HUES64 (cell line): ENCODE data around the gene ELFN2.

Experiments used
- H3K27ac ChIP-seq: 2 replicates; pipeline ENCODE4 v1.7.0; 2013; ENCODE audit warnings: low read depth, low read length, inconsistent platforms
- H3K27me3 ChIP-seq: 2 replicates; pipeline ENCODE4 v1.6.1; 2013; ENCODE audit warnings: mild to moderate bottlenecking, low read length; ENCODE audit not compliant: insufficient read depth
- H3K36me3 ChIP-seq: 2 replicates; pipeline ENCODE4 v1.6.1; 2013; ENCODE audit warnings: mild to moderate bottlenecking, low read length; ENCODE audit not compliant: insufficient read depth
- H3K4me1 ChIP-seq: 2 replicates; pipeline ENCODE4 v1.6.1; 2013; ENCODE audit warnings: mild to moderate bottlenecking, low read length, moderate library complexity; ENCODE audit not compliant: insufficient read depth
- H3K4me3 ChIP-seq: 2 replicates; pipeline ENCODE4 v1.5.1; 2013; ENCODE audit warnings: mild to moderate bottlenecking, low read length, moderate library complexity
- H3K9ac ChIP-seq: 2 replicates; pipeline ENCODE4 v1.6.1; 2013; ENCODE audit warnings: mild to moderate bottlenecking, low read depth, low read length
- H3K9me3 ChIP-seq: 2 replicates; pipeline ENCODE4 v1.6.1; 2013; ENCODE audit warnings: low read depth, low read length; ENCODE audit not compliant: insufficient read depth
- WGBS: fragments of 150-250, 120-280 bp; methylation state at CpG from one replicate; pipeline ENCODE4 v1.1.7; 2013; ENCODE audit warnings: missing lambda C conversion rate; 5-methylcytosine and 5-hydroxymethylcytosine counted together

Gene ELFN2

GRCh38 chr22:37378642-37379058 lies 48.6 kb downstream of the ELFN2 start:
- WGBS = 73% methylated on average over 13 of the region's 14 CpGs
- no peaks in the 10 kb centered on the region for H3K4me1 ChIP-seq
- H3K27ac ChIP-seq = no peak overlapping the region
- no peaks in the 10 kb centered on the region for H3K36me3 ChIP-seq
- no peak overlapping the region for H3K9ac ChIP-seq
- no peaks in the 10 kb centered on the region for H3K27me3 ChIP-seq
- H3K9me3 ChIP-seq = no peaks in the 10 kb centered on the region
- no peak overlapping the region for H3K4me3 ChIP-seq

GRCh38 chr22:37377927-37378326 lies 49.4 kb downstream of the ELFN2 start:
- no peak overlapping the region for H3K9ac ChIP-seq
- H3K27ac ChIP-seq = no peak overlapping the region
- 89% methylated on average over 14 of the region's 14 CpGs for WGBS
- H3K4me1 ChIP-seq = no peaks in the 10 kb centered on the region
- H3K9me3 ChIP-seq = no peaks in the 10 kb centered on the region
- no peaks in the 10 kb centered on the region for H3K36me3 ChIP-seq
- H3K27me3 ChIP-seq = no peaks in the 10 kb centered on the region
- H3K4me3 ChIP-seq = no peak overlapping the region

GRCh38 chr22:37377138-37377537 lies 50.1 kb downstream of the ELFN2 start:
- Histone ChIP-seq H3K36me3 (no peaks in the 10 kb centered on the region), H3K9ac (no peak overlapping the region), H3K4me1 (no peaks in the 10 kb centered on the region), H3K27ac (no peak overlapping the region), H3K27me3 (no peaks in the 10 kb centered on the region), H3K9me3 (no peaks in the 10 kb centered on the region), H3K4me3 (no peak overlapping the region)
- 85% methylated on average over 2 of the region's 3 CpGs for WGBS

- Histone ChIP-seq H3K9me3 (no peaks in the 10 kb centered on the region), H3K4me1 (no peaks in the 10 kb centered on the region), H3K27me3 (no peaks in the 10 kb centered on the region), H3K36me3 (no peaks in the 10 kb centered on the region), H3K27ac (no peak overlapping the region), H3K9ac (no peak overlapping the region), H3K4me3 (no peak overlapping the region)
- WGBS = 89% methylated on average over 3 of the region's 3 CpGs
Measured at GRCh38 chr22:37376643-37377042, 50.6 kb downstream of the ELFN2 start.

GRCh38 chr22:37375801-37376200 lies 51.5 kb downstream of the ELFN2 start:
- H3K27me3 ChIP-seq = no peaks in the 10 kb centered on the region
- H3K27ac ChIP-seq = no peak overlapping the region
- 89% methylated on average over 8 of the region's 8 CpGs for WGBS
- no peaks in the 10 kb centered on the region for H3K4me1 ChIP-seq
- H3K9me3 ChIP-seq = no peaks in the 10 kb centered on the region
- no peak overlapping the region for H3K4me3 ChIP-seq
- H3K36me3 ChIP-seq = no peaks in the 10 kb centered on the region
- H3K9ac ChIP-seq = no peak overlapping the region

GRCh38 chr22:37374571-37374970 lies 52.7 kb downstream of the ELFN2 start:
- Histone ChIP-seq H3K27me3 (no peaks in the 10 kb centered on the region), H3K4me1 (no peaks in the 10 kb centered on the region), H3K9me3 (no peaks in the 10 kb centered on the region), H3K4me3 (no peak overlapping the region), H3K36me3 (no peaks in the 10 kb centered on the region), H3K9ac (no peak overlapping the region), H3K27ac (no peak overlapping the region)
- WGBS = 96% methylated on average over 35 of the region's 35 CpGs

- Histone ChIP-seq H3K9ac (no peak overlapping the region), H3K27ac (no peak overlapping the region), H3K4me3 (no peak overlapping the region), H3K9me3 (no peaks in the 10 kb centered on the region), H3K4me1 (peaks cover under 1% of the 10 kb centered on the region; the same call in 1 of the 2 replicates), H3K36me3 (no peaks in the 10 kb centered on the region), H3K27me3 (no peaks in the 10 kb centered on the region)
- WGBS = 96% methylated on average over 33 of the region's 33 CpGs
Measured at GRCh38 chr22:37373451-37373850, 53.8 kb downstream of the ELFN2 start.

- peaks cover 4% of the 10 kb centered on the region; the same call in 1 of the 2 replicates for H3K4me1 ChIP-seq
- H3K27ac ChIP-seq = no peak overlapping the region
- H3K27me3 ChIP-seq = no peaks in the 10 kb centered on the region
- no peak overlapping the region for H3K4me3 ChIP-seq
- H3K9me3 ChIP-seq = no peaks in the 10 kb centered on the region
- WGBS = 92% methylated on average over 18 of the region's 18 CpGs
- no peak overlapping the region for H3K9ac ChIP-seq
- no peaks in the 10 kb centered on the region for H3K36me3 ChIP-seq
Measured at GRCh38 chr22:37371911-37372310, 55.4 kb downstream of the ELFN2 start.

GRCh38 chr22:37371491-37371890 lies 55.8 kb downstream of the ELFN2 start:
- H3K9ac ChIP-seq = no peak overlapping the region
- H3K4me1 ChIP-seq = peaks cover 4% of the 10 kb centered on the region; the same call in 1 of the 2 replicates
- no peaks in the 10 kb centered on the region for H3K27me3 ChIP-seq
- 90% methylated on average over 8 of the region's 8 CpGs for WGBS
- H3K4me3 ChIP-seq = no peak overlapping the region
- H3K36me3 ChIP-seq = no peaks in the 10 kb centered on the region
- no peaks in the 10 kb centered on the region for H3K9me3 ChIP-seq
- H3K27ac ChIP-seq = no peak overlapping the region

- H3K4me3 ChIP-seq = no peak overlapping the region
- H3K9me3 ChIP-seq = no peaks in the 10 kb centered on the region
- H3K9ac ChIP-seq = no peak overlapping the region
- whole genome bisulfite sequencing = 82% methylated on average over 12 of the region's 12 CpGs
- H3K36me3 ChIP-seq = no peaks in the 10 kb centered on the region
- H3K27me3 ChIP-seq = no peaks in the 10 kb centered on the region
- peaks cover 8% of the 10 kb centered on the region; the same call in 1 of the 2 replicates for H3K4me1 ChIP-seq
- no peak overlapping the region for H3K27ac ChIP-seq
Measured at GRCh38 chr22:37370306-37370979, 56.8 kb downstream of the ELFN2 start.

GRCh38 chr22:37369483-37369882 lies 57.8 kb downstream of the ELFN2 start:
- Histone ChIP-seq H3K4me1 (peaks cover 8% of the 10 kb centered on the region; the same call in 1 of the 2 replicates), H3K9ac (no peak overlapping the region), H3K4me3 (no peak overlapping the region), H3K27me3 (no peaks in the 10 kb centered on the region), H3K36me3 (no peaks in the 10 kb centered on the region), H3K9me3 (no peaks in the 10 kb centered on the region), H3K27ac (no peak overlapping the region)
- WGBS = 90% methylated on average over 10 of the region's 10 CpGs

GRCh38 chr22:37368058-37368457 lies 59.2 kb downstream of the ELFN2 start:
- Histone ChIP-seq H3K36me3 (no peaks in the 10 kb centered on the region), H3K9me3 (no peaks in the 10 kb centered on the region), H3K9ac (no peak overlapping the region; the same call in 1 of the 2 replicates), H3K27me3 (no peaks in the 10 kb centered on the region), H3K4me1 (peaks cover 8% of the 10 kb centered on the region; the same call in 1 of the 2 replicates), H3K4me3 (no peak overlapping the region), H3K27ac (no peak overlapping the region)
- 67% methylated on average over 4 of the region's 4 CpGs for WGBS
